ENCODE measurements around the gene C11orf97.

Gene C11orf97

GRCh38 chr11:94511932-94512781, at the start of gene C11orf97:
Gene C11orf97 (plus strand): TSS chr11:94512461. CDS start chr11:94512529, 68 bp downstream.
- no peak for TF ChIP-seq CTCF (IDR thresholded peaks at IDR 0.05; ENCODE audit: unreplicated experiment in 3 of 3)
- Mint-ChIP-seq H3K27ac (no peak within 1 kb of the TSS), H3K27me3 (ENCODE audit: low read depth) (peaks cover 40% of the 10 kb centered on the region), H3K4me3 (peak within 1 kb of the TSS; percentile 85 to 87 (median 85)), H3K36me3 (ENCODE audit: low read depth) (no peaks in the 10 kb centered on the region), H3K4me1 (peaks cover 6% of the 10 kb centered on the region), H3K9me3 (no peaks in the 10 kb centered on the region)

- H3K9me3 Mint-ChIP-seq, result no peaks in the 10 kb centered on the region
- H3K36me3 Mint-ChIP-seq (ENCODE audit: low read depth), result peaks cover 30% of the 10 kb centered on the region
- H3K4me1 Mint-ChIP-seq, result no peaks in the 10 kb centered on the region
- H3K27me3 Mint-ChIP-seq (ENCODE audit: low read depth), result no peaks in the 10 kb centered on the region
- H3K27ac Mint-ChIP-seq, result no peak overlapping the region
- no peak for TF ChIP-seq CTCF (IDR thresholded peaks at IDR 0.05; ENCODE audit: unreplicated experiment in 3 of 3)
- no peak overlapping the region for H3K4me3 Mint-ChIP-seq
Observed at GRCh38 chr11:94469416-94469815, 42.8 kb upstream of the C11orf97 start.

GRCh38 chr11:94472916-94473799, 39.1 kb upstream of the C11orf97 start:
- H3K9me3 Mint-ChIP-seq, result no peaks in the 10 kb centered on the region
- H3K27ac Mint-ChIP-seq, result no peak overlapping the region
- no peaks in the 10 kb centered on the region for H3K4me1 Mint-ChIP-seq
- peaks cover 25% of the 10 kb centered on the region for H3K36me3 Mint-ChIP-seq (ENCODE audit: low read depth)
- H3K4me3 Mint-ChIP-seq, result no peak overlapping the region
- no peak for TF ChIP-seq CTCF (IDR thresholded peaks at IDR 0.05; ENCODE audit: unreplicated experiment in 3 of 3)
- no peaks in the 10 kb centered on the region for H3K27me3 Mint-ChIP-seq (ENCODE audit: low read depth)

GRCh38 chr11:94477624-94478023, 34.6 kb upstream of the C11orf97 start:
- Mint-ChIP-seq H3K27me3 (ENCODE audit: low read depth) (no peaks in the 10 kb centered on the region), H3K9me3 (no peaks in the 10 kb centered on the region), H3K4me1 (no peaks in the 10 kb centered on the region), H3K36me3 (ENCODE audit: low read depth) (peaks cover 36% of the 10 kb centered on the region), H3K27ac (no peak overlapping the region), H3K4me3 (no peak overlapping the region)
- no peak for TF ChIP-seq CTCF (IDR thresholded peaks at IDR 0.05; ENCODE audit: unreplicated experiment in 3 of 3)

GRCh38 chr11:94481342-94481741, 30.9 kb upstream of the C11orf97 start:
- Mint-ChIP-seq H3K4me3 (no peak overlapping the region), H3K4me1 (no peaks in the 10 kb centered on the region), H3K27ac (no peak overlapping the region), H3K36me3 (ENCODE audit: low read depth) (peaks cover 46% of the 10 kb centered on the region), H3K27me3 (ENCODE audit: low read depth) (no peaks in the 10 kb centered on the region), H3K9me3 (no peaks in the 10 kb centered on the region)
- no peak for TF ChIP-seq CTCF (IDR thresholded peaks at IDR 0.05; ENCODE audit: unreplicated experiment in 3 of 3)

Data from nephron (organoid).